ENCODE results near the gene MCTP2.

Gene MCTP2

DNA sequence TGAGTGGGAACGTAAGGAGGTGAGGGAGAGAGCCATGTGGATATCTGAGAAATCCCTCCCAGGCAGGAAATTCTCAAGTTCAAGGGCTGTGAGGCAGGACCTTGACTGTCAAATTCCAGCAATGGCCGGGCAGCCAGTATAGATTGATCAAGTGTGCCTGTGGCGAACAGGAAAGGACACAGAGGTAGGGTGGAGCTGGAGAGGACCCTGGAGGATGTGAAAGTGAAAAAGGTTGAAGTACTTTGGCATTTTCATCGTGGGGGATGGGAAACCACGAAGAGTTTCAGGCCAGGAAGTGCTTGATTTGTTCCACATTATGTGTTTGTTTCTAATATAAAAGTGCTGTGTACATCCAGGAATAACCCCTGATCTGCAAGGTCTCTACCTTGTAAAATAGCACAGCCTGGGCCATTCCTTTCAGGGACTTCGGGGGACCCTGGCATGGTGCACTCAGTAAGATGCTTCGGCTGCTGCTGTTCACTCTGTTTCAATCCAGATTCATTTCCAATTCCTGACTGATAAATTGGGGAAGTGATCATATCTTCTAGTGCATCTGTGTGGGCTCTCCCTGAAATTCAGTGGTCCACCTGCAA, 156.6 kb downstream of the MCTP2 start:
- TF ChIP-seq, protein P1, sequence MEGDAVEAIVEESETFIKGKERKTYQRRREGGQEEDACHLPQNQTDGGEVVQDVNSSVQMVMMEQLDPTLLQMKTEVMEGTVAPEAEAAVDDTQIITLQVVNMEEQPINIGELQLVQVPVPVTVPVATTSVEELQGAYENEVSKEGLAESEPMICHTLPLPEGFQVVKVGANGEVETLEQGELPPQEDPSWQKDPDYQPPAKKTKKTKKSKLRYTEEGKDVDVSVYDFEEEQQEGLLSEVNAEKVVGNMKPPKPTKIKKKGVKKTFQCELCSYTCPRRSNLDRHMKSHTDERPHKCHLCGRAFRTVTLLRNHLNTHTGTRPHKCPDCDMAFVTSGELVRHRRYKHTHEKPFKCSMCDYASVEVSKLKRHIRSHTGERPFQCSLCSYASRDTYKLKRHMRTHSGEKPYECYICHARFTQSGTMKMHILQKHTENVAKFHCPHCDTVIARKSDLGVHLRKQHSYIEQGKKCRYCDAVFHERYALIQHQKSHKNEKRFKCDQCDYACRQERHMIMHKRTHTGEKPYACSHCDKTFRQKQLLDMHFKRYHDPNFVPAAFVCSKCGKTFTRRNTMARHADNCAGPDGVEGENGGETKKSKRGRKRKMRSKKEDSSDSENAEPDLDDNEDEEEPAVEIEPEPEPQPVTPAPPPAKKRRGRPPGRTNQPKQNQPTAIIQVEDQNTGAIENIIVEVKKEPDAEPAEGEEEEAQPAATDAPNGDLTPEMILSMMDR (IDR thresholded peaks at IDR 0.05; ENCODE audit: insufficient read depth, low read depth, low read length, missing control alignments) = no peak
- H3K4me3 ChIP-seq (ENCODE audit: low read length) = no peak overlapping the region
- no peak for DNase-seq (ENCODE audit: low read depth)

DNA sequence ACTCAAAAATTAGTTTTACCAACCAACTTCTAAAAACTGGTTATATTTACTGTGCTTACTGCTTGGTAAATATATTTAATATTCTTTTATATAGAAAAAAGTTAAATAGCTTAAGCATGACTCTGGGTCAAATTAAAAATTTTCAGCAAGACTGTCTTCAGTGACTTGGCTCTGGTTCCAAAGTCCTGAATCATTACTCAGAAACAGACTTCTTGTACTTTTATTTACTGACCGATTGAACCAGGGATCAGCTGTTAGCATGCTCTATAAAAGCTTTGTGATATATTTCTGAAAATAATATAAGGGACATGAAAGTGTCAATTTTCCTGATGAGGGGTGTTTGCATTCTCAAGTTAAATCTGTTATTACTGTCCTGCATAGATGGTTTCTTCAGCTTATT, 164.3 kb downstream of the MCTP2 start:
- H3K4me3 ChIP-seq (ENCODE audit: low read length) = no peak overlapping the region
- TF ChIP-seq, protein P1 (IDR thresholded peaks at IDR 0.05; ENCODE audit: insufficient read depth, low read depth, low read length, missing control alignments) = no peak
- DNase-seq (ENCODE audit: low read depth) = peak; percentile 13

DNA sequence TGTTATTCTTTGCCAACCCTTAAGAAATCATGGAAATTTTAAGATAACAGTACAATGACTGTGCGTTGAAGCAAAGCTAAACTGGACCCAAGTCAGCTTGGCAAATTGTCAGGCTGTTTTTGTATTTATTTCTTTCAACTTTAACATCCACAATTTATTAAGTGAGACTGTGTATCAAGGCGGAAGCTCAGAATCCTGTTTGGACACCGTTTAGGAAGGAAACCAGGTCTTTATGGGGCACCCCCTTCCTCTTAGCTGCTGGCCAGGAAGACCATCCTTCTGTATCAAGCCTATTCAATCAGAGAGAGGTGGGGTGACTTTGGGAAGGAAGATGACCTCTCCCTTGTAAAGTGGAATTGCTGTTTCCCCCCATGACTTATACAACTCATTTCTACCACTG, 166.0 kb downstream of the MCTP2 start:
- TF ChIP-seq, protein P1 (IDR thresholded peaks at IDR 0.05; ENCODE audit: insufficient read depth, low read depth, low read length, missing control alignments) = no peak
- no peak for DNase-seq (ENCODE audit: low read depth)
- no peak overlapping the region for H3K4me3 ChIP-seq (ENCODE audit: low read length)

DNA sequence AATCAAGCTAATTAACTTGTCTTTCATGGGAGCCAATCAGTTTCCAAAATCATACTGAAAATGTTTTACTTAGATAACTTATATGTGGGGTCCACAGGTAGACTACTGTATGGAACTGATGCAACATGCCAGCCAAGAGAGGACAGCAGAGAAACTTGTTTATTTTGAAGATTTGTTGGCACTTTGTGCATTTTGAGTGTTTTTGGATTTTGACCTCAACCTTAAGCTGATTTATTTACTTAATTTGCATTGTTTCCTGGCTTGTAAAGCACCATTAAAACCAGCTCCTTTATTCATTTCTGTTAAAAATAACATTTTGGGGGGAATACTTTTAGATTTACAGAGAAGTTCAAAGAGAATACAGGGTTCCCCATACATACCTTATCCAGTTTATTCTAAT, 166.6 kb downstream of the MCTP2 start:
- TF ChIP-seq, protein P1 (IDR thresholded peaks at IDR 0.05; ENCODE audit: insufficient read depth, low read depth, low read length, missing control alignments) = no peak
- no peak overlapping the region for H3K4me3 ChIP-seq (ENCODE audit: low read length)
- DNase-seq (ENCODE audit: low read depth) = no peak

DNA sequence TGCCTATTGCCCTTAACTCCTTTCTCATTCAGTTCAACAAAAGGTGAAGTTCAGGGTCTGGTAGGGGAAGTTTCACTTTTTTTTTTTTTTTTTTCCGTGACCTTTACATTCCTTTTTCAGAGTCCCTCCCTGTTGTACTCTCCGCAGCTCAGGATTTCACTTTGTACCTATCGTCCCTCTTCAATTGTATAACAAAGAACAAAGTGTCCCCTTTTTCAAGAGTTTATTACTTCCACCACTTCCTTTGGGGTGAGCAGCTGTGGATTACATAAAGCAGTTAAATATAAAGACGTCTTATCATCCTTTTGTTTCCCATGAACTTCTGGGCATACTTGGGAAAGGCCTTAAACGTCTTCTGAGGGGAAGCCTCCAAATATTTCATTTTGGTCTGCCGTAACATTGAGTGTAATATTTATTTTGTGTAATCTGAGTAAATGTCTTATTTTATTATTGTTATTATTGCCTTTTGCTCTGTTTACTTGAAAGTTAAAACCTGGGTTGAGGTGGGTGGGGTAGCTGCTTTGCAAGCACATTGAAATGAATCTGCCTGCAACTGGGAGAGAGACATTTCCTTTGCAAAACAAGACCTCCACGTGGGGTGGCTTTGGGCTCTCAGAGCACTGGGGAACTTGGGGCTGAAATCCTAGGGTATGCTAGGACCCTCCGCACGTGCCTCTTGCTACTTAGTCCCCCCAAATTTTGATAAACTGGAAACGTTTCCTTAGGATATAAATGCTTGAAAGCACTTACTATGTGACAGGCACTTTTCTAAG, 169.4 kb downstream of the MCTP2 start:
- no peak overlapping the region for H3K4me3 ChIP-seq (ENCODE audit: low read length)
- TF ChIP-seq, protein P1 (IDR thresholded peaks at IDR 0.05; ENCODE audit: insufficient read depth, low read depth, low read length, missing control alignments) = no peak
- DNase-seq (ENCODE audit: low read depth) = no peak

DNA sequence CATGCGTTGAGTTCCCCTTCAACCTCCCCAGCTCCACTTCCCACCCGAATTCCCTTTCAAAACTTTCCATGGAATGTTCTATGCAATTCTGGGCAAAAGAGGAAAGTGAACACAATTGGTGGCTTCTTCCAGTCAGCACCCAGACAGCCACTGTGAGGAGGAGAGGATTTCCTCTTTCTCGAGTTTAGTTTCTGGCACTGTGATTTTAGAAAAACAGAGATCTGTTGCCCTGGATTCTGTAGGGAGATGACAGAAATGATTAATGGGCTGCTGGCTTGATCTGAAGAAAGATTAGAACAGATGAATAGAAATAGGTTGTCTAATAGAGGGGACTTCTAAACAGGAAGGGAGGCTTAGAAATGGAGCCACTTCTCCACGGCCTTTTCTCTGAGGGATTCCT, 172.0 kb downstream of the MCTP2 start:
- no peak overlapping the region for H3K4me3 ChIP-seq (ENCODE audit: low read length)
- TF ChIP-seq, protein P1 (IDR thresholded peaks at IDR 0.05; ENCODE audit: insufficient read depth, low read depth, low read length, missing control alignments) = no peak
- no peak for DNase-seq (ENCODE audit: low read depth)

All from epithelial cell of esophagus (primary cell).